ENCODE measurements around the gene PPM1H. TPM values are rescaled to one million over a fixed set of nuclear protein-coding genes. Genes with fewer than 3 reads are reported as not detected.

The PPM1H gene
- total and polyA plus RNA-seq, 8 donors: 0.29 to 12.5 (median 3.7) TPM

DNA sequence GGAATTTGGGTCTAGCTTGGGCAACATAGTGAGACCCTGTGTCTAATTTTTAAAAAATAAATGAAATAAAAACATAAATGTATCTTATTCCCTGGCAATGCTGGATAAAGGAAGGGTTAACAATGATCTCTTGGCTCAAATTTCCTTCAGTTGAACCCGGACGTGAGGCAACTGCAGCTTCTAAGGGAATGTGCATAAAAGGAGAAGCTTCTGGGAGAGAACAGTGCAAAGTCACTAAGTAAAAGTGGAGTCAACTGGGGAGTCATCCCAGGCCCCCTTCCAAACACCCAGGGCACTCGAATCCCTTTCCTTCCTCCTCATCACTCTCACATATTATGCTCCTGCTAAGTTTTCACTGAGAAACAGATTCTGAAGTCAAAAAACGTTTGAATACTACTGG lies 147.3 kb downstream of the PPM1H start:
- Histone ChIP-seq H3K36me3 (peaks cover 0 to 3% (median 0%) of the 10 kb centered on the region in 4 donors), H3K27me3 (no peaks in the 10 kb centered on the region), H3K27ac (no peak overlapping the region), H3K4me3 (no peak overlapping the region), H3K4me1 (peaks cover 0 to 26% (median 2%) of the 10 kb centered on the region in 4 donors), H3K9me3 (no peaks in the 10 kb centered on the region)
- no peak for DNase-seq
- intact Hi-C loops (cut with DNase I; ENCODE audit: low total_unique reads): no loop called here
- 37 to 66% (median 50%) methylated on average over 4 of the region's 4 CpGs for WGBS, 5 donors
- no peak for TF ChIP-seq POLR2A (IDR thresholded peaks at IDR 0.05)
- no peak for TF ChIP-seq EP300 (IDR thresholded peaks at IDR 0.05)
- TF ChIP-seq, protein P1, sequence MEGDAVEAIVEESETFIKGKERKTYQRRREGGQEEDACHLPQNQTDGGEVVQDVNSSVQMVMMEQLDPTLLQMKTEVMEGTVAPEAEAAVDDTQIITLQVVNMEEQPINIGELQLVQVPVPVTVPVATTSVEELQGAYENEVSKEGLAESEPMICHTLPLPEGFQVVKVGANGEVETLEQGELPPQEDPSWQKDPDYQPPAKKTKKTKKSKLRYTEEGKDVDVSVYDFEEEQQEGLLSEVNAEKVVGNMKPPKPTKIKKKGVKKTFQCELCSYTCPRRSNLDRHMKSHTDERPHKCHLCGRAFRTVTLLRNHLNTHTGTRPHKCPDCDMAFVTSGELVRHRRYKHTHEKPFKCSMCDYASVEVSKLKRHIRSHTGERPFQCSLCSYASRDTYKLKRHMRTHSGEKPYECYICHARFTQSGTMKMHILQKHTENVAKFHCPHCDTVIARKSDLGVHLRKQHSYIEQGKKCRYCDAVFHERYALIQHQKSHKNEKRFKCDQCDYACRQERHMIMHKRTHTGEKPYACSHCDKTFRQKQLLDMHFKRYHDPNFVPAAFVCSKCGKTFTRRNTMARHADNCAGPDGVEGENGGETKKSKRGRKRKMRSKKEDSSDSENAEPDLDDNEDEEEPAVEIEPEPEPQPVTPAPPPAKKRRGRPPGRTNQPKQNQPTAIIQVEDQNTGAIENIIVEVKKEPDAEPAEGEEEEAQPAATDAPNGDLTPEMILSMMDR (IDR thresholded peaks at IDR 0.05): no peak
- TF ChIP-seq POLR2AphosphoS5 (IDR thresholded peaks at IDR 0.05): no peak

DNA sequence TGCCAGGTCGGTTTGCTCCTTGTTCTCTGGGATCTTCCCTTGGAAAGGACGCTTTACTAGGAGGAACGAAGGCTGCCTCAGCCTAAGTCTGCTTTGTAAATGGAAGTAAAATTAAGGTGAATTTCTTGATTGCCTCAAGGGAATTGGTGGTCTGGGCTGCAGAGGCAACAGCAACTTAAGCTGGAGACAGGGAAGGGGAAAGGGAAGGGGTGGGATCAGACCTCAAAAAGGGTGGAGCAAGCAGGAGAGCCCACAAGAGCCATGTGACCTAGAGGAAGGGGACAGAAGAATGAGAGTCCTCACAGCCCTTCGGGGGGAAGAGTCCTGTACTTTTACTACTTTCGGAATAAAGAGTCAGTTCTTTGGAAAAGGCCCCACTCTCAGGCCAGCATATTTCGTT lies 147.9 kb downstream of the PPM1H start:
- H3K4me1 ChIP-seq: peaks cover 0 to 26% (median 2%) of the 10 kb centered on the region in 4 donors
- no peak for TF ChIP-seq POLR2A (IDR thresholded peaks at IDR 0.05)
- TF ChIP-seq EP300 (IDR thresholded peaks at IDR 0.05): no peak
- TF ChIP-seq POLR2AphosphoS5 (IDR thresholded peaks at IDR 0.05): no peak
- peaks cover 0 to 3% (median 0%) of the 10 kb centered on the region in 4 donors for H3K36me3 ChIP-seq
- no peaks in the 10 kb centered on the region for H3K9me3 ChIP-seq
- H3K27ac ChIP-seq: peak overlapping the region in 2 of 5 donors; percentile 64 to 72
- no peaks in the 10 kb centered on the region for H3K27me3 ChIP-seq
- intact Hi-C loops (cut with DNase I; ENCODE audit: low total_unique reads): no loop called here
- H3K4me3 ChIP-seq: no peak overlapping the region
- 88 to 91% (median 90%) methylated on average over 6 of the region's 6 CpGs for WGBS, 5 donors
- no peak for DNase-seq

DNA sequence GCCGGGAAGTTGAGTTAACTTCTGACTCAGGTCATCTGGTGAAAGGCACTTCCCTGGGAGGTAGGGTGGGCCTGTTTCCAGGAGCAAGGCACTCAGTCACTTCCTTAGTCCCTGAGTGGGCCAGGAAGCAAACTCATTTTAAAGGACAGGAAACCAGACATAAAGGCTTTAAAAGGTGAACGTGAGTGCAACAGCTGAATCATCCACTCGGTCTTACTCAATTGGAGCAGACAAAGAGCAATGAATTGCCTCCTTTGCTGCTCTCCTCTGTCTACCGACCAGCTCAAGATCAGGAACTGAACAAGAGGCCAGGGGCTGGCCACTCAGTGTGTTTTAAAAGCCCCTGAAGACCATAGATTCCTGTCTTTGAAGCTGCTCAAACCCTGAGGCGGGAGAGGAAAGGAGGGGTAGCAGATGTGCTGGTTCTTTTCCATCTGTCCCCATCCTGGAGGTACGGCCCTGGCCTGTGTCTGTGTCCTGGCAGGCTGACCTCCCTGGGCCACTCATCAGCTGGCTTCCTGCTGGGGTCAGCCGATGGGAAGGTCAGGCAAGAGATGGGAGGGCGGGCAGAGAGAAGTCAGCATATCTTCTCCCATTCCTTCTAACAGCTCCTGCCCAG lies 148.9 kb downstream of the PPM1H start:
- peak overlapping the region in 4 of 5 donors; percentile 35 to 72 (median 52) for H3K27ac ChIP-seq
- H3K36me3 ChIP-seq: peaks cover 0 to 3% (median 0%) of the 10 kb centered on the region in 4 donors
- H3K9me3 ChIP-seq: no peaks in the 10 kb centered on the region
- 59 to 72% (median 64%) methylated on average over 8 of the region's 8 CpGs for WGBS, 5 donors
- H3K4me1 ChIP-seq: peaks cover 0 to 21% (median 6%) of the 10 kb centered on the region in 4 donors
- DNase-seq: peak in 1 of 2 donors; percentile 68
- no peak overlapping the region for H3K4me3 ChIP-seq
- intact Hi-C loops (cut with DNase I; ENCODE audit: low total_unique reads): no loop called here
- TF ChIP-seq, protein P1 (IDR thresholded peaks at IDR 0.05): no peak
- no peak for TF ChIP-seq POLR2A (IDR thresholded peaks at IDR 0.05)
- TF ChIP-seq POLR2AphosphoS5 (IDR thresholded peaks at IDR 0.05): peak in 2 of 3 donors; percentile 10 to 50
- no peaks in the 10 kb centered on the region for H3K27me3 ChIP-seq

DNA sequence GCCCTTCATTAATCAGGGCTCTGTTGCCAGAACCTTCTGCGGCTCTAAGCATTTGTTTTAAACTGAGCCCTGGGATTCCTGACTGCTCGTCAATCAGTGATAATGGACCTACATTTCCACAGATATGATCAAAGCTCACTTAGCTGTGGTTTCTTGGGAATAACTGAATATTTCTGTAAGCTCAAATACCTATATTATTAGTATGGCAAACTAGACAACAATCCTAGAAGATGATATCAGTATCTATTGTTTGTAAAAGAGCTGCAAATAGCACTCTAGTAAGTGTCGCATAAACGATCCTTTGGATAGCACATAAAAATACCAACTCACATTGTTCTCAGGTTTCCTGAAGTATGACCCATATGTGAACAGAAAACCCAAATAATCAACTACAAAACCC lies 150.4 kb downstream of the PPM1H start:
- intact Hi-C loops (cut with DNase I; ENCODE audit: low total_unique reads): no loop called here
- peaks cover 0 to 27% (median 13%) of the 10 kb centered on the region in 4 donors for H3K4me1 ChIP-seq
- no peak for DNase-seq
- H3K4me3 ChIP-seq: no peak overlapping the region
- no peak overlapping the region for H3K27ac ChIP-seq
- H3K9me3 ChIP-seq: no peaks in the 10 kb centered on the region
- WGBS, 5 donors: 70 to 82% (median 79%) methylated on average over 4 of the region's 4 CpGs
- no peaks in the 10 kb centered on the region for H3K27me3 ChIP-seq
- peaks cover 0 to 3% (median 0%) of the 10 kb centered on the region in 4 donors for H3K36me3 ChIP-seq
- TF ChIP-seq POLR2A (IDR thresholded peaks at IDR 0.05) (no peak), POLR2AphosphoS5 (IDR thresholded peaks at IDR 0.05) (no peak), EP300 (IDR thresholded peaks at IDR 0.05) (no peak)
- TF ChIP-seq, protein P1 (IDR thresholded peaks at IDR 0.05): no peak

DNA sequence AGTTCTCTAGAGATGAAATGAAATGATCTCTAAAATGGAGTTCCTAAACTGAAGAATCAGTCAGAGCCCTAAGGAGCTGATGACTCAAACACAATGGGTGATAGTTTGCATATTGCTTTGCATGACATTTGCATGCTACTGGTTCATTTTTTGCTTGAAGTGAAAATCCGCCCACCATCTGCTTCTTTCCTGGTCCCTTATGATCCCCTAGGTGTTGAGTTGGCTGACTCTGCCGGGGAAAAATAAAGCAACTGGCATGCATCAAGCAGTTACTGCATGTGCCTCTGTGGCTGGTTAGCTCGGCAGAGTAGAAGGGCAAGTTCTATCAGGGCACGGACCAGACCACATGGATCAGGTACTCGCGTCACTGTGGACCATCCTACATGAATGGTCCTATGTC lies 151.1 kb downstream of the PPM1H start:
- peaks cover 0 to 3% (median 0%) of the 10 kb centered on the region in 4 donors for H3K36me3 ChIP-seq
- no peak overlapping the region for H3K4me3 ChIP-seq
- H3K9me3 ChIP-seq: no peaks in the 10 kb centered on the region
- DNase-seq: no peak
- WGBS, 5 donors: 91 to 98% (median 92%) methylated on average over 5 to 6 of the region's 6 CpGs
- intact Hi-C loops (cut with DNase I; ENCODE audit: low total_unique reads): no loop called here
- H3K27ac ChIP-seq: no peak overlapping the region
- H3K27me3 ChIP-seq: no peaks in the 10 kb centered on the region
- peaks cover 0 to 27% (median 13%) of the 10 kb centered on the region in 4 donors for H3K4me1 ChIP-seq
- TF ChIP-seq EP300 (IDR thresholded peaks at IDR 0.05): no peak
- TF ChIP-seq POLR2A (IDR thresholded peaks at IDR 0.05): no peak
- TF ChIP-seq POLR2AphosphoS5 (IDR thresholded peaks at IDR 0.05): no peak
- TF ChIP-seq, protein P1 (IDR thresholded peaks at IDR 0.05): no peak

Measured in stomach (tissue), 9 donors.